DOHH2 (cell line): ENCODE results near the gene TFRC.

Source experiments
- H3F3A ChIP-seq: fragments of 200-600 bp; sonication (generic), shearing (Covaris generic); 2 replicates; pipeline ENCODE4 v1.6.0; 2016; ENCODE audit warnings: antibody characterized with exemption, mild to moderate bottlenecking; ENCODE audit not compliant: control insufficient read depth, insufficient read depth
- H3K27ac ChIP-seq: fragments of 200-600 bp; sonication (generic); 2 replicates; pipeline ENCODE4 v1.5.1; 2014; ENCODE audit warnings: low read depth, mild to moderate bottlenecking, low read length, moderate library complexity
- H3K27me3 ChIP-seq: fragments of 200-600 bp; sonication (generic); 2 replicates; pipeline ENCODE4 v1.6.1; 2014; ENCODE audit warnings: mild to moderate bottlenecking, low read length, mixed read lengths; ENCODE audit not compliant: control insufficient read depth
- H3K36me3 ChIP-seq: fragments of 200-600 bp; sonication (generic); 2 replicates; pipeline ENCODE4 v1.6.1; 2014; ENCODE audit warnings: mild to moderate bottlenecking, low read length, moderate library complexity, mixed read lengths; ENCODE audit not compliant: control insufficient read depth
- H3K4me1 ChIP-seq: fragments of 200-600 bp; sonication (generic); 2 replicates; pipeline ENCODE4 v1.6.1; 2014; ENCODE audit warnings: mild to moderate bottlenecking, low read length, mixed read lengths; ENCODE audit not compliant: control insufficient read depth
- H3K4me2 ChIP-seq: fragments of 200-600 bp; sonication (generic); 2 replicates; pipeline ENCODE4 v1.6.0; 2014; ENCODE audit warnings: mild to moderate bottlenecking, low read length, moderate library complexity
- H3K4me3 ChIP-seq: fragments of 200-600 bp; sonication (generic); 2 replicates; pipeline ENCODE4 v1.5.1; 2014; ENCODE audit warnings: mild to moderate bottlenecking, low read length, mixed read lengths
- H3K79me2 ChIP-seq: fragments of 200-600 bp; sonication (generic); 2 replicates; pipeline ENCODE4 v1.6.1; 2014; ENCODE audit warnings: mild to moderate bottlenecking, low read length, mixed read lengths; ENCODE audit not compliant: control insufficient read depth
- H3K9me2 ChIP-seq: fragments of 200-600 bp; sonication (generic); replicated peaks from 2 replicates; pipeline ENCODE4 v1.6.1; 2014; ENCODE audit warnings: mild to moderate bottlenecking, low read length, mixed read lengths; ENCODE audit not compliant: control insufficient read depth
- H3K9me3 ChIP-seq: fragments of 200-600 bp; sonication (generic); 2 replicates; pipeline ENCODE4 v1.6.1; 2014; ENCODE audit warnings: antibody characterized with exemption, low read length, mixed read lengths; ENCODE audit not compliant: control insufficient read depth, insufficient read depth
- H4K20me1 ChIP-seq: fragments of 200-600 bp; sonication (generic); 2 replicates; pipeline ENCODE4 v1.6.0; 2014; ENCODE audit warnings: low read depth, mild to moderate bottlenecking, antibody characterized with exemption, low read length, moderate library complexity; ENCODE audit not compliant: control insufficient read depth, insufficient read depth
- EZH2phosphoT487 ChIP-seq: fragments of 200-600 bp; sonication (generic); IDR thresholded peaks from 2 replicates; pipeline ENCODE4 v1.6.1; 2017; ENCODE audit warnings: borderline replicate concordance, mild to moderate bottlenecking, antibody characterized with exemption, low read length, moderate library complexity, mixed read lengths
- TF ChIP-seq, protein P1 (sequence below): fragments of 200-600 bp; sonication (generic); IDR thresholded peaks from one replicate; pipeline ENCODE4 v1.5.1; 2014; ENCODE audit warnings: antibody characterized with exemption, mild to moderate bottlenecking, low read depth, low read length; ENCODE audit not compliant: poor library complexity, severe bottlenecking

The TFRC gene

DNA sequence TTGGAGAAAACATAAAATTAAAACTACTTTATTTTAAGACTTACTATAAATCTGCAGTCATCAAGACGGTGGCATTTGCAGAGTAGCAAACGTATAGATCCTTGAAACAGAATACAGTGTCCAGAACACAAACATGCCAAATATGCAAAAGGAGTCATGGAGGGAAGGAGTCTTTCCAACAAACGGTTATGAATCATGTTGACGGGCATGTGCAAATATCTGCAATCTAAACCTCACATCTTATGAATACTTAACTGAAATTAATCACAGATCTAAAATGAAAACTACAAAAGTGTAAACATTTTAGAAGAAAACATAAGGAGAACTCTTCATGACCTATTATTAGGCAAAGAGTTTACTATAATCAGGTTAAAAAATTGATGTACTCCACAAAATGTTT is 69.4 kb downstream of the TFRC start:
- Histone ChIP-seq H3K27ac (no peak overlapping the region), H3F3A (no peaks in the 10 kb centered on the region), H3K9me3 (no peaks in the 10 kb centered on the region), H3K79me2 (no peaks in the 10 kb centered on the region), H3K4me3 (no peak overlapping the region), H3K27me3 (peaks cover 15% of the 10 kb centered on the region), H3K4me1 (no peaks in the 10 kb centered on the region), H3K4me2 (no peak overlapping the region), H3K9me2 (no peaks in the 10 kb centered on the region), H3K36me3 (no peaks in the 10 kb centered on the region), H4K20me1 (no peaks in the 10 kb centered on the region)
- TF ChIP-seq EZH2phosphoT487: no peak
- TF ChIP-seq, protein P1, sequence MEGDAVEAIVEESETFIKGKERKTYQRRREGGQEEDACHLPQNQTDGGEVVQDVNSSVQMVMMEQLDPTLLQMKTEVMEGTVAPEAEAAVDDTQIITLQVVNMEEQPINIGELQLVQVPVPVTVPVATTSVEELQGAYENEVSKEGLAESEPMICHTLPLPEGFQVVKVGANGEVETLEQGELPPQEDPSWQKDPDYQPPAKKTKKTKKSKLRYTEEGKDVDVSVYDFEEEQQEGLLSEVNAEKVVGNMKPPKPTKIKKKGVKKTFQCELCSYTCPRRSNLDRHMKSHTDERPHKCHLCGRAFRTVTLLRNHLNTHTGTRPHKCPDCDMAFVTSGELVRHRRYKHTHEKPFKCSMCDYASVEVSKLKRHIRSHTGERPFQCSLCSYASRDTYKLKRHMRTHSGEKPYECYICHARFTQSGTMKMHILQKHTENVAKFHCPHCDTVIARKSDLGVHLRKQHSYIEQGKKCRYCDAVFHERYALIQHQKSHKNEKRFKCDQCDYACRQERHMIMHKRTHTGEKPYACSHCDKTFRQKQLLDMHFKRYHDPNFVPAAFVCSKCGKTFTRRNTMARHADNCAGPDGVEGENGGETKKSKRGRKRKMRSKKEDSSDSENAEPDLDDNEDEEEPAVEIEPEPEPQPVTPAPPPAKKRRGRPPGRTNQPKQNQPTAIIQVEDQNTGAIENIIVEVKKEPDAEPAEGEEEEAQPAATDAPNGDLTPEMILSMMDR: no peak

- no peak for TF ChIP-seq EZH2phosphoT487
- TF ChIP-seq, protein P1: no peak
- Histone ChIP-seq H3K36me3 (no peaks in the 10 kb centered on the region), H3K4me2 (no peak overlapping the region), H3K79me2 (no peaks in the 10 kb centered on the region), H4K20me1 (no peaks in the 10 kb centered on the region), H3K9me3 (no peaks in the 10 kb centered on the region), H3F3A (no peaks in the 10 kb centered on the region), H3K4me1 (no peaks in the 10 kb centered on the region), H3K27me3 (peaks cover 9% of the 10 kb centered on the region; the same call in 1 of the 2 replicates), H3K27ac (no peak overlapping the region), H3K4me3 (no peak overlapping the region), H3K9me2 (no peaks in the 10 kb centered on the region)
Observed at GRCh38 chr3:196009456-196009855, 72.4 kb downstream of the TFRC start.

DNA sequence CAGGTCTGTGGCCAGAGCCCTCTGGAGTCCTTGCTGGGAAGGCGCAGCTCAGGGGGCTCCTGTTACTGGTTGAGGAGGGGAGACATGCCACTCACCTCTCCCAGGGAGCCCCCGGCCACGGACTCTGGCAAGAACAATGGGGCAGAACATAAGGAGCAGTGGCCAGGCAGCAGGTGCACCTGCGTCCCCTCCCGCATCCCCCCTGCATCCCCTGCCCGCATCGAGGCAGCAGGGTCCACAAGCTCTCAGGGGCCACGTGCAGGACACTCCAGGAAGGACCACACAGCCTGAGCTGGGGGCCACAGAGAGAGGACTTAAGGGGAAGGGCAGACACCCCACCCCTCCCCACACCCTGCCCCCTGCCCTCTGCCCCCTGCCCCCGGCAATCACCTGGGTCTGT is 73.0 kb downstream of the TFRC start:
- no peaks in the 10 kb centered on the region for H3F3A ChIP-seq
- no peaks in the 10 kb centered on the region for H3K79me2 ChIP-seq
- H3K27me3 ChIP-seq: peaks cover 9% of the 10 kb centered on the region; the same call in 1 of the 2 replicates
- no peak overlapping the region for H3K4me2 ChIP-seq
- H3K4me3 ChIP-seq: no peak overlapping the region
- H3K4me1 ChIP-seq: no peaks in the 10 kb centered on the region
- no peak overlapping the region for H3K27ac ChIP-seq
- H3K9me2 ChIP-seq: no peaks in the 10 kb centered on the region
- no peaks in the 10 kb centered on the region for H3K36me3 ChIP-seq
- H4K20me1 ChIP-seq: no peaks in the 10 kb centered on the region
- no peaks in the 10 kb centered on the region for H3K9me3 ChIP-seq
- TF ChIP-seq, protein P1: no peak
- no peak for TF ChIP-seq EZH2phosphoT487
